CD4-positive, CD25-positive, alpha-beta regulatory T cell (primary cell): Measurements from ENCODE around the gene TEX261. TPM values are rescaled to one million over a fixed set of nuclear protein-coding genes. Genes with fewer than 3 reads are reported as not detected.

Source experiments
- ATAC-seq, 2 donors: fragments of 150-1000 bp; cut with Tn5 transposase; one replicate each; pipeline ENCODE4 v1.10.0; 2021; ENCODE audit warnings: low read depth in 2 of 2, moderate number of reproducible peaks in 2 of 2, moderate library complexity in 1 of 2
- DNase-seq, 3 donors: peaks; one replicate each; pipeline versions ENCODE4 v3.0.0 to v3.0.0-alpha.2; 2012 to 2022; ENCODE audit warnings: mixed read lengths in 1 of 3
- H3K27ac ChIP-seq: one replicate; pipeline ENCODE4 v1.7.0; 2013; ENCODE audit warnings: mild to moderate bottlenecking, low read length; ENCODE audit not compliant: insufficient read depth, poor library complexity, severe bottlenecking
- H3K27me3 ChIP-seq: one replicate; pipeline ENCODE4 v1.7.0; 2013; ENCODE audit warnings: low read length; ENCODE audit not compliant: control insufficient read depth, insufficient read depth
- H3K36me3 ChIP-seq: one replicate; pipeline ENCODE4 v1.7.0; 2013; ENCODE audit warnings: mild to moderate bottlenecking, low read length, moderate library complexity; ENCODE audit not compliant: control insufficient read depth, insufficient read depth
- H3K4me1 ChIP-seq: 2 replicates; pipeline ENCODE4 v1.7.0; 2013; ENCODE audit warnings: mild to moderate bottlenecking, low read length; ENCODE audit not compliant: insufficient read depth, control insufficient read depth, poor library complexity, severe bottlenecking
- H3K4me3 ChIP-seq: one replicate; pipeline ENCODE4 v1.7.0; 2013; ENCODE audit warnings: low read depth, mild to moderate bottlenecking, low read length, moderate library complexity
- H3K9me3 ChIP-seq, 2 experiments: 1 replicate in 1 of 2; 2 replicates in 1 of 2; pipeline ENCODE4 v1.7.0; 2013; ENCODE audit warnings: low read length in 2 of 2, mild to moderate bottlenecking in 1 of 2, moderate library complexity in 1 of 2; ENCODE audit not compliant: control insufficient read depth in 2 of 2
- H3K27ac Mint-ChIP-seq, 3 donors: one replicate each; pipeline ENCODE4 v1.8.0; 2020 to 2022; ENCODE audit warnings: mild to moderate bottlenecking in 3 of 3, mixed read lengths in 3 of 3, moderate library complexity in 2 of 3
- H3K27me3 Mint-ChIP-seq: one replicate; pipeline ENCODE4 v1.8.0; 2022; ENCODE audit warnings: mild to moderate bottlenecking, mixed read lengths
- H3K36me3 Mint-ChIP-seq: one replicate; pipeline ENCODE4 v1.8.0; 2020; ENCODE audit warnings: mixed read lengths
- H3K4me1 Mint-ChIP-seq, 4 donors: one replicate each; pipeline ENCODE4 v1.8.0; 2020 to 2022; ENCODE audit warnings: mixed read lengths in 4 of 4, mild to moderate bottlenecking in 1 of 4
- H3K4me3 Mint-ChIP-seq, 4 donors: one replicate each; pipeline ENCODE4 v1.8.0; 2020 to 2022; ENCODE audit warnings: mild to moderate bottlenecking in 4 of 4, mixed read lengths in 4 of 4, moderate library complexity in 3 of 4
- H3K9me3 Mint-ChIP-seq, 7 donors: one replicate each; pipeline ENCODE4 v1.8.0; 2020 to 2022; ENCODE audit warnings: mixed read lengths in 7 of 7, mild to moderate bottlenecking in 3 of 7, moderate library complexity in 2 of 7
- polyA plus RNA-seq, 4 donors: library from polyadenylated mRNA; unstranded; fragments of 300-500 nt; fragmentation: Illumina TruSeq; gene quantifications; one replicate each; pipeline ENCODE4 v1.2.3, GENCODE V29; 2021
- total RNA-seq: library from RNA; stranded (reverse); gene quantifications from one replicate; pipeline ENCODE4 v1.2.3, GENCODE V29; 2022

Gene TEX261
- total and polyA plus RNA-seq, 5 donors from 2014 or later, result 30.2 to 37.8 (median 33.2) TPM

DNA sequence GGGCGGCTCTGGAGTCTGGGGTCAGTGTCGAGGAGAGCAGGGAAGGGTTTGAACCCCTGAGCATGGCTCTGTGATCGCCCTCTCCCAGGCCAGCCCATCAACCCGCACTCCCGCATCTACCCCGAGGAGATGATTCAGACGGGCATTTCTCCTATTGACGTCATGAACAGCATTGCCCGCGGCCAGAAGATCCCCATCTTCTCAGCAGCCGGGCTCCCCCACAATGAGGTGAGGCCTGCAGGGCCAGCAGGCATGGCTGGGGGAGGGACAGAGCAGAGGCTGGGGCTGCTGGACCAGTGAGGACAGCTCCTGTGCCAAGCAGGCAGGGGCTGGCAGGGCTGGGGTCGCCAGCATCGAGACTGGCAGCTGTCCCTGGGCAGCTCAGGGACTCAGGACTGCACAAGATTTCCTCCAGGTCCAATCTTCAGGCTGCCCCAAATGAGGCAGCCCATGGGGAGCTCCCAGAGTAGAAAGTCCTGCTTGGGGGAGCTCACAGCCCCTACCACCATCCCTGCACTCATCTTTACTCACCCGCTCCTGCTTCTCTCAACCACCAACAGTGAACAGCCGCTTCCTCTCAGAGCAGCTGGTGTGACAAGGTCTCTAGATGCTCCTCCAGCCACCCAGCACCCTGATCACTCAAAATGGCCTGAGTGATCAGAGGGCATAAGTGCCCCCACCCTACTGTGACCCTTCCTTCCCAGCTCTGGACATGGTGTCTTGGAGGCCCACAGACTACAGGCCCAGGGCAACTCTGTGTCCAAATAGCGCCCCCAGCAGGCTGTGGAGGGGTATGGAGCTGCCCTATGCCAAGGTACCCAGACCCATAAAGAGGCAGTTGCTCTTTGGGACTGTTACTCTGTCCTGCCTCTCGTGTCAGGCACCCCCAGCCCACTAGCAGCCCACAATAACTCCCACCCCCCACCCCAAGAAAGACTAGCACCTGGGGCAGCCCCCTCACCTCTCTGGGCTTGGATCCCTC is 34.5 kb downstream of the TEX261 start:
- no peak overlapping the region for H3K27ac ChIP-seq
- no peaks in the 10 kb centered on the region for H3K9me3 ChIP-seq
- peaks cover 42% of the 10 kb centered on the region for H3K27me3 Mint-ChIP-seq
- ATAC-seq (no peak), DNase-seq (no peak)
- H3K4me3 Mint-ChIP-seq, result no peak overlapping the region
- no peak overlapping the region for H3K4me3 ChIP-seq
- no peaks in the 10 kb centered on the region for H3K36me3 Mint-ChIP-seq
- no peaks in the 10 kb centered on the region for H3K36me3 ChIP-seq
- no peaks in the 10 kb centered on the region for H3K9me3 Mint-ChIP-seq
- H3K4me1 Mint-ChIP-seq, result peaks cover 3 to 12% (median 6%) of the 10 kb centered on the region in 4 donors
- H3K4me1 ChIP-seq, result peaks cover 8% of the 10 kb centered on the region
- peaks cover 8% of the 10 kb centered on the region for H3K27me3 ChIP-seq
- no peak overlapping the region for H3K27ac Mint-ChIP-seq

DNA sequence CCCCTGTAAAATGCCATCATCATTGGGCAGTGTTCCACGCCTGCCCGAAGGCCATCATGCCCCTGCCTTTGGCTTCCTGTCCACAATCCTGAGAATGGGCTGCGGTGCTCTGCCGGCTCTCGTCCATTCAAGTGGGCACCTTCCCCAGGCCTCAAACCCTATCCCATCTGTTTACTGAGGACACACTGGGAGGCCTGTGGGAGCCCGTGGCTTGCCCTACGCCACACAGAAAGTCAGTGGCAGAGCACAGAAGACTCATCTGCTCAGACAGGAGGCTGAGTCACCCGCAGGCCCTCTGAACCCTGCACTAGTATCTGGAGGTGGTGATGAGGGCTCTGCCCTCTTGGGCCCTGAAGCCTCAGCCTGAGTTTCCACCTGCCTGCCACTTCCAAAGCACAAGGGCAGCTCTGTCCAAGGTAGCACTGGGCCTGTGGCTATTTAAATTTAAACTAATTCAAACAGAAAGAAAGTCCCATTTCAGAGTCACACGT is 35.4 kb downstream of the TEX261 start:
- peaks cover 0 to 7% (median 0%) of the 10 kb centered on the region in 4 donors for H3K4me1 Mint-ChIP-seq

DNA sequence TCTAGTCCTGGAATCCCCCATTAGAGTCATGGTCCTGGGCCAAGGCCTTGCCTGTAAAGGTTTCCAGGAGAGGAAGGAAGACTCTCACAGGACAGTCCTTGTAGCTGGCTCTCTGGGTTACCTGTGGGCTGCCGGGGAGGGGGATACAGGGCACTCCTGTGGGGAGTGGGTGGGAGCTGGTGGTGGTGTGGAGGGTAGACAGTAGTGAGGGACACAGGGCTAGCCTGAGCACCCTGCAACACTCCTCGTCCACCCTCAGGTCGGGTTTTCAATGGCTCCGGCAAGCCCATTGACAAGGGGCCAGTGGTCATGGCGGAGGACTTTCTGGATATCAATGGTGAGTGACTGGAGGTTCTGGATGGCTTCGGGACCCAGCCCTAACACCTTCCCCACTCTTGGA is 35.9 kb downstream of the TEX261 start:
- no peak overlapping the region for H3K27ac Mint-ChIP-seq
- DNase-seq (no peak), ATAC-seq (no peak)
- H3K27me3 ChIP-seq, result peaks cover 16% of the 10 kb centered on the region
- no peaks in the 10 kb centered on the region for H3K9me3 Mint-ChIP-seq
- no peak overlapping the region for H3K27ac ChIP-seq
- no peaks in the 10 kb centered on the region for H3K4me1 ChIP-seq
- peaks cover 0 to 7% (median 0%) of the 10 kb centered on the region in 4 donors for H3K4me1 Mint-ChIP-seq
- no peaks in the 10 kb centered on the region for H3K36me3 Mint-ChIP-seq
- no peak overlapping the region for H3K4me3 ChIP-seq
- no peaks in the 10 kb centered on the region for H3K36me3 ChIP-seq
- H3K9me3 ChIP-seq, result no peaks in the 10 kb centered on the region
- no peak overlapping the region for H3K4me3 Mint-ChIP-seq
- H3K27me3 Mint-ChIP-seq, result peaks cover 48% of the 10 kb centered on the region

More for the DNA sequence above, 35.4 kb downstream of the TEX261 start:
- Histone ChIP-seq H3K4me1 (no peaks in the 10 kb centered on the region), H3K4me3 (no peak overlapping the region), H3K27me3 (peaks cover 16% of the 10 kb centered on the region), H3K36me3 (no peaks in the 10 kb centered on the region), H3K27ac (no peak overlapping the region), H3K9me3 (no peaks in the 10 kb centered on the region)
- ATAC-seq (no peak), DNase-seq (no peak)
- Mint-ChIP-seq H3K27me3 (peaks cover 44% of the 10 kb centered on the region), H3K4me3 (no peak overlapping the region), H3K27ac (no peak overlapping the region), H3K9me3 (no peaks in the 10 kb centered on the region), H3K36me3 (no peaks in the 10 kb centered on the region)

DNA sequence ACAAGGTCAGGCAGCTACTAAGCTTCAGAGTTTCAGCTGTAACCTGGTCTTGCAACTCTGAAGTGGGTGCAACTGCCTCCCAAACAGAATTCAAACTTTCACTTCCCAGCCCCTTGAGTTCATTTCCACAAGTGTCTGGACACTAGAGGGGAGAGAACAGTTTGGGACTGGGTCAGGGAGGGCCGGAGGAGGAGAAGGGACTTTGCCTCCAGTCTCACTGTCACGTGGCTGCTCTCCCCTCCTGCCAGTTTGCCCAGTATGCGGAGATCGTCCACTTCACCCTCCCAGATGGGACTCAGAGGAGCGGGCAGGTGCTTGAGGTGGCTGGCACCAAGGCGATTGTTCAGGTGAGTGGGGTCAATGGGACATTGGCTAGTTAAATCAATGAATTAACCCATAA is 36.9 kb downstream of the TEX261 start:
- Histone ChIP-seq H3K36me3 (no peaks in the 10 kb centered on the region), H3K27ac (no peak overlapping the region), H3K9me3 (no peaks in the 10 kb centered on the region), H3K27me3 (peaks cover 18% of the 10 kb centered on the region), H3K4me1 (no peaks in the 10 kb centered on the region), H3K4me3 (no peak overlapping the region)
- ATAC-seq (no peak), DNase-seq (no peak)
- Mint-ChIP-seq H3K36me3 (no peaks in the 10 kb centered on the region), H3K27ac (no peak overlapping the region), H3K4me3 (no peak overlapping the region), H3K9me3 (no peaks in the 10 kb centered on the region), H3K27me3 (peaks cover 44% of the 10 kb centered on the region), H3K4me1 (peaks cover 0 to 4% (median 0%) of the 10 kb centered on the region in 4 donors)

DNA sequence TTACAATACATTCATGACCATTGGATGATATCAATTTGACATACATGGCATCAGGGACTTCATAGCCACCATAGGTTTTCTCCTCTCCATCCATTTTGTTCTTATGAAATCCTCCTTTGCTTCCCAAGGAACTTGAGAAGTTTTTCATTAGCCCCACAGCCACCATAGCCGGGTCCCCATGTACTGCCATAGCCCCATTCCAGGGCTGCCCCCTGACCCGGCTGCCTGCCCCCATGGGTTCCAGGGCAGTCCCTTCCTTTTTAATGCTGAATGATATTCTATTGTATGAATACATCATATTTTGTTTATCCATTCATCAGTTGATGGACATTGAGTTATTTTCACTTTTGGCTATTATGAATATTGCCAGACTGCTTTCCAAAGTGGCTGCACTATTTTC is 38.5 kb downstream of the TEX261 start:
- DNase-seq (no peak), ATAC-seq (no peak)
- Histone ChIP-seq H3K27me3 (peaks cover 20% of the 10 kb centered on the region), H3K4me3 (no peak overlapping the region), H3K36me3 (no peaks in the 10 kb centered on the region), H3K4me1 (no peaks in the 10 kb centered on the region), H3K9me3 (no peaks in the 10 kb centered on the region), H3K27ac (no peak overlapping the region)
- no peak overlapping the region for H3K27ac Mint-ChIP-seq
- no peaks in the 10 kb centered on the region for H3K9me3 Mint-ChIP-seq
- peaks cover 0 to 4% (median 0%) of the 10 kb centered on the region in 4 donors for H3K4me1 Mint-ChIP-seq
- H3K4me3 Mint-ChIP-seq, result no peak overlapping the region
- H3K27me3 Mint-ChIP-seq, result peaks cover 50% of the 10 kb centered on the region
- no peaks in the 10 kb centered on the region for H3K36me3 Mint-ChIP-seq

DNA sequence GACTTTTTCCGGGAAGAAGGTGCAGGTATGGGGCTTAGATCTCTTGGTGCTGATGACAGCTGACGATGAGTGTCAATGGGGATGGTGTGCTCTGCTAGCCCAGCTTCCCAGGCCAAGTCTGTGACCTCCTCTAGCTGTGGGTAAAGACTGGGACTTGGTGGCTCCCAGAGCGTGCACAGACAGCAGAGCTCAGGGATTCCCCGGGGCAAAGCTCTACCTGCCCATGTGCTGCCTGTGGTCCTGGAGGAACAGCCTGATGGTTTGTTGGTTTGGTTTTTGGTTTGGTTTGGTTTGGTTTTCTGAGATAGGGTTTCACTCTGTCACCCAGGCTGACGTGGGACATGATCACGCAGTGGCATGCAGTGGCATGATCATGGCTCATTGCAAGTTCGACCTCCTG is 39.8 kb downstream of the TEX261 start:
- H3K27me3 ChIP-seq, result peaks cover 20% of the 10 kb centered on the region
- ATAC-seq (no peak), DNase-seq (no peak)
- H3K36me3 ChIP-seq, result no peaks in the 10 kb centered on the region
- H3K27ac Mint-ChIP-seq, result no peak overlapping the region
- H3K4me1 ChIP-seq, result no peaks in the 10 kb centered on the region
- no peaks in the 10 kb centered on the region for H3K36me3 Mint-ChIP-seq
- no peaks in the 10 kb centered on the region for H3K9me3 Mint-ChIP-seq
- no peak overlapping the region for H3K4me3 Mint-ChIP-seq
- H3K27me3 Mint-ChIP-seq, result peaks cover 45% of the 10 kb centered on the region
- H3K27ac ChIP-seq, result no peak overlapping the region
- no peaks in the 10 kb centered on the region for H3K9me3 ChIP-seq
- peaks cover 0 to 4% (median 0%) of the 10 kb centered on the region in 4 donors for H3K4me1 Mint-ChIP-seq
- H3K4me3 ChIP-seq, result no peak overlapping the region

DNA sequence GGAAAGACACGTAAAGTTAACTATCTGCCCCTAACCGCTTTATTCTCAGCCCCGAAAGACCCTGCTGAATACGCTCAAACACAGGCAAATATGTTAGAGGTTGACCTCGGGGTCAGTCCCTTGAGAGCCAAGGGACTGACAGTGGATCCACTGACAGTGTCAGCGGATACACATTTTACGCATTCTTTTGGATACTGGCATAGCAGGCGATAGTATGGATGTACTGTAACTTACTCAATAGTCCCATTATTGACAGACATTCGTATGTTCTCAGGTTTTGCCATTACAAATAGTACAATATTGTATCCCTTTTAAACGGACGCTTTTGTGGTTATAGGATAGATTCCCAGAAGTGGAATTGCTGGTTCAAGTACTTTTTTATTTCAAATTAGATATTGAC is 45.6 kb downstream of the TEX261 start:
- no peak overlapping the region for H3K27ac ChIP-seq
- Mint-ChIP-seq H3K4me1 (peaks cover 0 to 25% (median 11%) of the 10 kb centered on the region in 4 donors), H3K27me3 (peaks cover 43% of the 10 kb centered on the region), H3K36me3 (no peaks in the 10 kb centered on the region), H3K4me3 (no peak overlapping the region), H3K27ac (no peak overlapping the region), H3K9me3 (no peaks in the 10 kb centered on the region)
- ATAC-seq (no peak), DNase-seq (no peak)
- H3K27me3 ChIP-seq, result peaks cover 9% of the 10 kb centered on the region
- H3K4me1 ChIP-seq, result peaks cover 7% of the 10 kb centered on the region
- H3K4me3 ChIP-seq, result no peak overlapping the region
- no peaks in the 10 kb centered on the region for H3K9me3 ChIP-seq
- no peaks in the 10 kb centered on the region for H3K36me3 ChIP-seq
